GM06990 (cell line): Measurements from ENCODE around the gene QKI.

Source experiments
- DNase-seq: peaks from one replicate; pipeline ENCODE4 v3.0.0-alpha.2; 2011; ENCODE audit not compliant: insufficient read length; ENCODE audit errors: extremely low read depth
- H3K27me3 ChIP-seq: replicated peaks from 2 replicates; pipeline ENCODE4 v1.6.0; 2011; ENCODE audit warnings: low read length; ENCODE audit not compliant: control insufficient read depth, insufficient read depth
- H3K36me3 ChIP-seq: 2 replicates; pipeline ENCODE4 v1.5.1; 2011; ENCODE audit warnings: low read length; ENCODE audit not compliant: control insufficient read depth, insufficient read depth
- H3K4me3 ChIP-seq: replicated peaks from 2 replicates; pipeline ENCODE4 v1.5.1; 2011; ENCODE audit warnings: low read depth, mild to moderate bottlenecking, control low read depth, low read length
- CTCF ChIP-seq: IDR thresholded peaks from 2 replicates; pipeline ENCODE4 v1.5.1; 2011; ENCODE audit warnings: low read length, control low read depth, mild to moderate bottlenecking, inconsistent platforms; ENCODE audit not compliant: insufficient read depth, poor library complexity, severe bottlenecking

The QKI gene

GRCh38 chr6:163607792-163608191, 193.3 kb downstream of the QKI start:
- H3K4me3 ChIP-seq = no peak overlapping the region
- no peak for DNase-seq
- H3K27me3 ChIP-seq = no peaks in the 10 kb centered on the region
- no peak for TF ChIP-seq CTCF
- H3K36me3 ChIP-seq = no peaks in the 10 kb centered on the region

- no peak for TF ChIP-seq CTCF
- no peak overlapping the region for H3K4me3 ChIP-seq
- no peaks in the 10 kb centered on the region for H3K27me3 ChIP-seq
- H3K36me3 ChIP-seq = no peaks in the 10 kb centered on the region
- no peak for DNase-seq
Measured at GRCh38 chr6:163608204-163608644, 193.7 kb downstream of the QKI start.

GRCh38 chr6:163612200-163612599, 197.7 kb downstream of the QKI start:
- no peak for DNase-seq
- Histone ChIP-seq H3K27me3 (no peaks in the 10 kb centered on the region), H3K4me3 (no peak overlapping the region), H3K36me3 (no peaks in the 10 kb centered on the region)
- no peak for TF ChIP-seq CTCF

GRCh38 chr6:163613025-163613424, 198.5 kb downstream of the QKI start:
- no peak for TF ChIP-seq CTCF
- H3K36me3 ChIP-seq = no peaks in the 10 kb centered on the region
- H3K4me3 ChIP-seq = no peak overlapping the region
- no peak for DNase-seq
- no peaks in the 10 kb centered on the region for H3K27me3 ChIP-seq

GRCh38 chr6:163613668-163614067, 199.2 kb downstream of the QKI start:
- Histone ChIP-seq H3K27me3 (no peaks in the 10 kb centered on the region), H3K36me3 (no peaks in the 10 kb centered on the region), H3K4me3 (no peak overlapping the region)
- TF ChIP-seq CTCF = no peak
- no peak for DNase-seq

GRCh38 chr6:163616452-163616851, 201.9 kb downstream of the QKI start:
- Histone ChIP-seq H3K4me3 (no peak overlapping the region), H3K36me3 (no peaks in the 10 kb centered on the region), H3K27me3 (no peaks in the 10 kb centered on the region)
- TF ChIP-seq CTCF = no peak
- DNase-seq = no peak
